ENCODE measurements around the gene ZSCAN20. TPM values are rescaled to one million over a fixed set of nuclear protein-coding genes. Genes with fewer than 3 reads are reported as not detected.

The ZSCAN20 gene
- total RNA-seq, 2 donors from 2014 or later, result 5.0 to 5.4 TPM

- no peak overlapping the region for H3K27ac ChIP-seq
- no peak for DNase-seq
- H3K9ac ChIP-seq (ENCODE audit: low read depth in 2 of 2, low read length in 2 of 2), result no peak overlapping the region
- H3K4me1 ChIP-seq, result no peaks in the 10 kb centered on the region
- no peaks in the 10 kb centered on the region for H3K36me3 ChIP-seq
- TF ChIP-seq, protein P1, sequence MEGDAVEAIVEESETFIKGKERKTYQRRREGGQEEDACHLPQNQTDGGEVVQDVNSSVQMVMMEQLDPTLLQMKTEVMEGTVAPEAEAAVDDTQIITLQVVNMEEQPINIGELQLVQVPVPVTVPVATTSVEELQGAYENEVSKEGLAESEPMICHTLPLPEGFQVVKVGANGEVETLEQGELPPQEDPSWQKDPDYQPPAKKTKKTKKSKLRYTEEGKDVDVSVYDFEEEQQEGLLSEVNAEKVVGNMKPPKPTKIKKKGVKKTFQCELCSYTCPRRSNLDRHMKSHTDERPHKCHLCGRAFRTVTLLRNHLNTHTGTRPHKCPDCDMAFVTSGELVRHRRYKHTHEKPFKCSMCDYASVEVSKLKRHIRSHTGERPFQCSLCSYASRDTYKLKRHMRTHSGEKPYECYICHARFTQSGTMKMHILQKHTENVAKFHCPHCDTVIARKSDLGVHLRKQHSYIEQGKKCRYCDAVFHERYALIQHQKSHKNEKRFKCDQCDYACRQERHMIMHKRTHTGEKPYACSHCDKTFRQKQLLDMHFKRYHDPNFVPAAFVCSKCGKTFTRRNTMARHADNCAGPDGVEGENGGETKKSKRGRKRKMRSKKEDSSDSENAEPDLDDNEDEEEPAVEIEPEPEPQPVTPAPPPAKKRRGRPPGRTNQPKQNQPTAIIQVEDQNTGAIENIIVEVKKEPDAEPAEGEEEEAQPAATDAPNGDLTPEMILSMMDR (IDR thresholded peaks at IDR 0.05), result no peak
- intact Hi-C loops (cut with DNase I), result no loop called here
- H3K27me3 ChIP-seq, result no peaks in the 10 kb centered on the region
- H3K4me3 ChIP-seq, result no peak overlapping the region
- H3K9me3 ChIP-seq, result no peaks in the 10 kb centered on the region
Observed at GRCh38 chr1:33517596-33518250, 45.3 kb downstream of the ZSCAN20 start.

DNA sequence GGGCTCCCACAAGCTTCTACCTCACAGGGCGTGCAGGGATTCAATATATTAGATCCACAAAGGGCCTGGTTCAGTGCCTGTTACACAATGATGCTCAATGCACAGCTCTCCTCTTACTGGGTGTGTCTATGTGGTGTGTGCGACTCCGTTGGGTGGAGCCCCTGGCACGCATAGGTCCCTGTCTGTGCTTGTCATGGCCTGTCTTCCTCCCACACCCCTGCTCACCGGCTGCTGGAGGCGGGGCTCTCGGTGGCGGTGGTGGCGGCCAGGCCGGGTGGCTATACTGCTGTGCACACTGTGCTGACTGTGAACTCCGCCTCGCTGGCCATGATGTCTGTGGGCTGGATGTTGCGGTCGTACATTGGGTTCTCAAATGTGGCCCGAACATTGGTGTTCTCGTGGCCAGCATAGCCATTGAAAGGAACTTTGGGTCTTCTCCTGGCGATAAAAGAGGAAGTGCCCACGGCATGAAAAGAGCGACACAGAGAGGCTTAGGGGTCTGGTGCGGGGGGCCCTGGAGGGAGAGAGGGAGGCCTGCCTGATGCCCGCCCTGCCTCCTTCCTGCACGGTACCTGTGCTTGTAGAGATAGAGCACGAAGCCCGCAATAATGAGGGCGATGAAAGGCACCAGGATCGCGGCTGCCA is 46.9 kb downstream of the ZSCAN20 start:
- TF ChIP-seq, protein P1 (IDR thresholded peaks at IDR 0.05), result no peak

DNA sequence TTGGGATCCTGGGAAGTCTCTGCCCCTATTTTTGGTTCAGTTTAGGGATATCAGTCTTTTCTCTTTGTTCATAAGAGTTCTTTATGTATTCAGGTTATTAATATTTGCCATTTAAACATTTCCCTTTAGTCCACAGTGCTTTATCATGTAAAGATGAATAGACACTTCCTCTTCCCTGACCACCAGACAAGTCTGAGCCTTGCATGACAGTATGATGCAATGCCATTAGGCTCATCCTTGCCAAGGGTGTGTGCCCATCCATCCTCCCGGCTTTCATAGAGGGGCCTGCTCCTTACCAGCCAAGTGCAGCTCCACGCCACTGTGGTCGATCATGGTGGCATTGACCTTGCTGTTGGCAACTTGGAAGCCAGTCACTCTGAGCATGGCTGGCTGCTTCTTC is 52.1 kb downstream of the ZSCAN20 start:
- Histone ChIP-seq H3K27ac (no peak overlapping the region), H3K9ac (ENCODE audit: low read depth in 2 of 2, low read length in 2 of 2) (no peak overlapping the region), H3K27me3 (no peaks in the 10 kb centered on the region), H3K9me3 (no peaks in the 10 kb centered on the region), H3K36me3 (no peaks in the 10 kb centered on the region), H3K4me1 (no peaks in the 10 kb centered on the region), H3K4me3 (no peak overlapping the region)
- TF ChIP-seq, protein P1 (IDR thresholded peaks at IDR 0.05), result no peak
- no peak for DNase-seq
- intact Hi-C loops (cut with DNase I), result no loop called here

More for the DNA sequence above, 46.9 kb downstream of the ZSCAN20 start:
- Histone ChIP-seq H3K27ac (no peak overlapping the region), H3K9me3 (no peaks in the 10 kb centered on the region), H3K27me3 (no peaks in the 10 kb centered on the region), H3K4me3 (no peak overlapping the region), H3K9ac (ENCODE audit: low read depth in 2 of 2, low read length in 2 of 2) (no peak overlapping the region), H3K36me3 (no peaks in the 10 kb centered on the region), H3K4me1 (no peaks in the 10 kb centered on the region)
- no peak for DNase-seq
- intact Hi-C loops (cut with DNase I), result no loop called here

GRCh38 chr1:33527934-33528333 is 55.5 kb downstream of the ZSCAN20 start:
- TF ChIP-seq, protein P1 (IDR thresholded peaks at IDR 0.05), result no peak
- intact Hi-C loops (cut with DNase I), result no loop called here
- Histone ChIP-seq H3K36me3 (no peaks in the 10 kb centered on the region), H3K9me3 (no peaks in the 10 kb centered on the region), H3K27ac (no peak overlapping the region), H3K27me3 (no peaks in the 10 kb centered on the region), H3K9ac (ENCODE audit: low read depth in 2 of 2, low read length in 2 of 2) (no peak overlapping the region), H3K4me3 (no peak overlapping the region), H3K4me1 (no peaks in the 10 kb centered on the region)
- no peak for DNase-seq

DNA sequence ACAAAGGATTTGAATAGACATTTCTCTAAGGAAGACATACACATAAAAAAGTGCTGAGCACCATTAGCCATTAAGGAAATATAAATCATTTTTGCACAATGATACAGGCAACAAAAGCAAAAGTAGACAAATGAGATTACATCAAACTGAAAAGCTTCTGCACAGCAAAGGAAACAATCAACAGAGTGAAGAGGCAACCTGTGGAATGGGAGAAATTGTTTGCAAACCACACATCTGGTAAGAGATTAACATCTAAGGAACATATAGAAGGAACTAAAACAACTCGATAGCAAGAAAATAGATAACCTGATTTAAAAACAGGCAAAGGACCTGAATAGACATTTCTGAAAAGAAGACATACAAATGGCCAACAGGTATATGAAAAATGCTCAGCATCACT is 57.5 kb downstream of the ZSCAN20 start:
- H3K36me3 ChIP-seq, result no peaks in the 10 kb centered on the region
- no peaks in the 10 kb centered on the region for H3K27me3 ChIP-seq
- no peaks in the 10 kb centered on the region for H3K4me1 ChIP-seq
- TF ChIP-seq, protein P1 (IDR thresholded peaks at IDR 0.05), result no peak
- intact Hi-C loops (cut with DNase I), result no loop called here
- no peak for DNase-seq
- no peak overlapping the region for H3K27ac ChIP-seq
- no peaks in the 10 kb centered on the region for H3K9me3 ChIP-seq
- no peak overlapping the region for H3K9ac ChIP-seq (ENCODE audit: low read depth in 2 of 2, low read length in 2 of 2)
- H3K4me3 ChIP-seq, result no peak overlapping the region

Measured in colonic mucosa (tissue), 4 donors.